Measurements from ENCODE around the gene LEMD1. TPM values are rescaled to one million over a fixed set of nuclear protein-coding genes. Genes with fewer than 3 reads are reported as not detected.
A peak's percentile ranks its signal among the peaks of the same experiment; 100 is the strongest.

The LEMD1 gene
- total RNA-seq, 1 experiment from 2014 or later: not detected

- H3K79me2 ChIP-seq (ENCODE audit: low read length): no peaks in the 10 kb centered on the region
- ChIA-PET POLR2A (ENCODE audit: unreplicated experiment) (no interaction called here), CTCF (interaction anchor here (0.5 kb wide), 1 partner anchor 10 kb away, joined by 3 read pairs; no protein-coding TSS in a partner anchor)
- intact Hi-C loops (cut with micrococcal nuclease): no loop called here
- no peak for DNase-seq
- H3K4me2 ChIP-seq (ENCODE audit: low read length): no peak overlapping the region
- no peak overlapping the region for H2AFZ ChIP-seq (ENCODE audit: low read length)
- TF ChIP-seq CTCF (conservative IDR thresholded peaks at IDR 0.05; ENCODE audit: low read depth, low read length) (no peak), EZH2 (IDR thresholded peaks at IDR 0.05; ENCODE audit: low read length, unreplicated experiment) (no peak), EZH2phosphoT487 (IDR thresholded peaks at IDR 0.05; ENCODE audit: borderline replicate concordance, low read length) (no peak)
- H3K4me1 ChIP-seq (ENCODE audit: insufficient read depth, low read length): peaks cover 6% of the 10 kb centered on the region; the same call in 1 of the 2 replicates
- no peaks in the 10 kb centered on the region for H3K9me3 ChIP-seq (ENCODE audit: low read length)
- H3F3A ChIP-seq (ENCODE audit: low read length, unreplicated experiment): no peaks in the 10 kb centered on the region
- no peak overlapping the region for H3K9ac ChIP-seq (ENCODE audit: low read length)
- H3K4me3 ChIP-seq (ENCODE audit: low read length): no peak overlapping the region
- H3K9me2 ChIP-seq (replicated peaks; ENCODE audit: low read length): no peaks in the 10 kb centered on the region
- no peak for ATAC-seq
- no peaks in the 10 kb centered on the region for H4K20me1 ChIP-seq (ENCODE audit: low read length)
- no peak overlapping the region for H3K27ac ChIP-seq (ENCODE audit: low read length)
- peaks cover 10% of the 10 kb centered on the region for H3K27me3 ChIP-seq (ENCODE audit: low read length)
- BruUV-seq (replicated peaks): no TSS peak
- no peaks in the 10 kb centered on the region for H3K36me3 ChIP-seq (ENCODE audit: low read depth, low read length)
These were observed 76.1 kb downstream of the LEMD1 start for GRCh38 chr1:205345761-205346160.

- Histone ChIP-seq H3K4me1 (ENCODE audit: insufficient read depth, low read length) (peaks cover 6% of the 10 kb centered on the region; the same call in 1 of the 2 replicates), H3K9me3 (ENCODE audit: low read length) (no peaks in the 10 kb centered on the region), H3K4me2 (ENCODE audit: low read length) (peak overlapping the region; percentile 84), H3F3A (ENCODE audit: low read length, unreplicated experiment) (no peaks in the 10 kb centered on the region), H3K27me3 (ENCODE audit: low read length) (peaks cover 10% of the 10 kb centered on the region), H3K9me2 (replicated peaks; ENCODE audit: low read length) (no peaks in the 10 kb centered on the region), H4K20me1 (ENCODE audit: low read length) (no peaks in the 10 kb centered on the region), H3K4me3 (ENCODE audit: low read length) (peak overlapping the region; percentile 59), H3K9ac (ENCODE audit: low read length) (no peak overlapping the region), H2AFZ (ENCODE audit: low read length) (peak overlapping the region; percentile 83), H3K27ac (ENCODE audit: low read length) (no peak overlapping the region), H3K36me3 (ENCODE audit: low read depth, low read length) (no peaks in the 10 kb centered on the region), H3K79me2 (ENCODE audit: low read length) (no peaks in the 10 kb centered on the region)
- DNase-seq (no peak), ATAC-seq (peak; percentile 52)
- TF ChIP-seq CTCF (conservative IDR thresholded peaks at IDR 0.05; ENCODE audit: low read depth, low read length) (no peak), EZH2phosphoT487 (IDR thresholded peaks at IDR 0.05; ENCODE audit: borderline replicate concordance, low read length) (no peak), EZH2 (IDR thresholded peaks at IDR 0.05; ENCODE audit: low read length, unreplicated experiment) (peak; percentile 50)
- intact Hi-C loops (cut with micrococcal nuclease): no loop called here
- ChIA-PET CTCF (no interaction called here), POLR2A (ENCODE audit: unreplicated experiment) (no interaction called here)
- no TSS peak for BruUV-seq (replicated peaks)
These were observed 77.6 kb downstream of the LEMD1 start for GRCh38 chr1:205344066-205344928.

Measured in PC-3 (cell line).